Mesodermal cell (in vitro differentiated cells): Measurements from ENCODE around the gene RYR3.

Experiments
- H3K27ac ChIP-seq: 2 replicates; pipeline ENCODE4 v1.7.0; 2013; ENCODE audit warnings: mild to moderate bottlenecking, low read depth, low read length, moderate library complexity; ENCODE audit not compliant: severe bottlenecking
- H3K36me3 ChIP-seq: 2 replicates; pipeline ENCODE4 v1.7.1; 2013; ENCODE audit warnings: mild to moderate bottlenecking, low read length, moderate library complexity; ENCODE audit not compliant: control insufficient read depth, insufficient read depth
- H3K4me1 ChIP-seq: one replicate; pipeline ENCODE4 v1.7.1; 2013; ENCODE audit warnings: mild to moderate bottlenecking, low read length; ENCODE audit not compliant: insufficient read depth, control insufficient read depth, poor library complexity, severe bottlenecking
- H3K4me3 ChIP-seq: 2 replicates; pipeline ENCODE4 v1.7.0; 2013; ENCODE audit warnings: low read length, control low read depth, mild to moderate bottlenecking; ENCODE audit not compliant: insufficient read depth, poor library complexity, severe bottlenecking; ENCODE audit errors: extremely low read depth
- H3K9me3 ChIP-seq: 2 replicates; pipeline ENCODE4 v1.7.1; 2013; ENCODE audit warnings: mild to moderate bottlenecking, low read length, moderate library complexity; ENCODE audit not compliant: control insufficient read depth
- WGBS, 2 experiments: methylation state at CpG; one replicate each; pipeline ENCODE4 v1.1.5; 2013; ENCODE audit warnings: missing lambda C conversion rate in 2 of 2; ENCODE audit not compliant: insufficient coverage in 2 of 2; 5-methylcytosine and 5-hydroxymethylcytosine counted together

The RYR3 gene

DNA sequence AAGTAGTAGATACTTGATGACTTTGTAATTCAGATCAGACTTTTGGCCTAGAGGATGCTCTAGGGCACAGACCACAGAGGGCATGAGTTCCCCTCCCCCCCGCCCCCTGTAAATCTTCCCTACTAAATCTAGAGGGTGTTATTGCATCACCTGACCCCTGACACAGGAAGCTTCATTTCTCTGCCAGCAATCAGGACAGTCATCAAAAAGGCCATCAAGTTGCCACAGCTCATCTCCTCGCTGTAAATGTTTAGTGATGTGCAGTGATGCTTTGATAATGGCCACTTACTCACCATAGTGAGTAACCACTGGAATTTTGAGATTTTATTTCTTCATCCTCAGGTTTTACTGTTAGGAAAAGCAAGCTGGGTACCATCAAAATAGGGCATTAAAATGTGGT, 368.3 kb downstream of the RYR3 start:
- no peak overlapping the region for H3K4me3 ChIP-seq
- WGBS, 2 experiments, result no CpG with 5 or more reads among the region's 2 CpGs
- H3K9me3 ChIP-seq, result no peaks in the 10 kb centered on the region
- no peaks in the 10 kb centered on the region for H3K4me1 ChIP-seq
- no peaks in the 10 kb centered on the region for H3K36me3 ChIP-seq
- peak overlapping the region; percentile 69 for H3K27ac ChIP-seq

DNA sequence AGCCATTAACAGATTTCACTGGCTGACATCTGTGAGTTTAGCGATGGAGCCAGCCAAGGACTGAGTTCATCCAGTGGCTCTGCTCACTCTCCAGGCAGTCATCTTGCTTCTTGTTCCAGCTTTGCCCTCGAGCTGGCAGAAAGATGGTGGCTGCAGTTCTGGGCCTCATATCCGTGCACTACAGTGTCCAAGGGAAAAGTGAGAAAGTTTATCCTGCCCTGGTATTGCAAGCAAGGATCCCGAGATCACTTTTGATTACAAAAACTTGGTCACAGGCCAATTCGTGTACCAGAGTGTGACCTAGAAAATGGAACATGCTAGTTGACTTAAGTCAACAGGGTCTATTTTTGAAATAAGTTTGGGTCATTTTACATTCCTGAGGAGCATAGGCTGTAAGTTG, 369.6 kb downstream of the RYR3 start:
- no peaks in the 10 kb centered on the region for H3K4me1 ChIP-seq
- 91 to 98% methylated on average over 4 to 5 of the region's 5 CpGs for WGBS, 2 experiments
- no peaks in the 10 kb centered on the region for H3K36me3 ChIP-seq
- no peak overlapping the region for H3K4me3 ChIP-seq
- H3K27ac ChIP-seq, result no peak overlapping the region
- no peaks in the 10 kb centered on the region for H3K9me3 ChIP-seq

DNA sequence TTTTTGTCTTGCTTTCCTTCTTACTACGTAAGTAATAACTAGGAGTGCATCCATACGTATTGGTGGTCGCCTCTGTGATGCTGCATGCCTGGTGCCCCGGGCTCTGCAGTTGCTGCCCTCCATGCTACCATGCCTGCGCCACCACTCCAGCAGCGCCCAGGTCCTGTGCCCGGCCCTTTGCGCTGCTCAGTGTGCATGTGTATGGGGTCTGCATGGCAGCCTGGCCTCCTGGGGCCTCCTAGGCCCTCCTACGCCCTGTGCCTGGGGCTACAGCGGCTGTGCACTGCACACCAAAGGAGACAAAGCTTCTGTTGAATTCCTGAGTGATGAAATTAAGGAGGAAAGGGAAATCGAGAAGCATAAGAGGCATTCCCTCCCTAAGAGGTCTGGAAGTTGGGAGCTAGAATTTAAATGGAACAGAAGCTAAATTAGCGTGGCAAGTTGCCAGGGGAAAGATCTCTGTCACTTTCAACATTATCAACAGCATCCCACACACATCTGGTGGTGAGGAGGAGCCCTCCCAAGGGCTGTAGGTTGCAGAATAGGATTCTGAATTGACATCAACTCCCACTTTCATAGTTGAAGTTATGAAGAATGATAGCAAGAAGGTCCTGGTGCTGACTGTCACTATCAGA, 382.5 kb downstream of the RYR3 start:
- Histone ChIP-seq H3K9me3 (no peaks in the 10 kb centered on the region), H3K27ac (no peak overlapping the region), H3K4me3 (no peak overlapping the region), H3K4me1 (no peaks in the 10 kb centered on the region), H3K36me3 (no peaks in the 10 kb centered on the region)
- WGBS, 2 experiments, result 85% methylated on average over 8 to 9 of the region's 12 CpGs

DNA sequence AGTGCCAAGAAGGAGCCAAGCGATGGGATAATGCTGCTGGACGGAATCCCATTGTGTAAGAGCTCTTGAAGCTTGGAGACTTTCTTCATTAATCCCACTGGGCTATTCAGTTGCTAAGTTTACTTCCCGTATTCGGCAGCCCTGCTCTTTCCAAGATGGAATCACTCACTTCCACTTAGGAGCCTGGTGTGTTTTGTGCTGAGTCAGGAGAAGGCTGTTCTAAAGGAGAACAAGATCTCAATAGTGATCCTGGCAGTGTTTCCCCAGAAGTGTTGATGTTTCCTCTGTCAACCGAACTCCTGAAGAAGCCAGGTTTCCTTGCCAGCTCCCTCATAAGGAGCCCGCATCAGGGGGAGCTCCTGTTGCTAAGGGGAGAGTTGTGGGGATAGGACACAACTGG, 387.4 kb downstream of the RYR3 start:
- no peaks in the 10 kb centered on the region for H3K36me3 ChIP-seq
- H3K4me3 ChIP-seq, result no peak overlapping the region
- 80 to 100% methylated on average over 1 to 2 of the region's 6 CpGs for WGBS, 2 experiments
- no peak overlapping the region for H3K27ac ChIP-seq
- H3K4me1 ChIP-seq, result no peaks in the 10 kb centered on the region
- no peaks in the 10 kb centered on the region for H3K9me3 ChIP-seq

DNA sequence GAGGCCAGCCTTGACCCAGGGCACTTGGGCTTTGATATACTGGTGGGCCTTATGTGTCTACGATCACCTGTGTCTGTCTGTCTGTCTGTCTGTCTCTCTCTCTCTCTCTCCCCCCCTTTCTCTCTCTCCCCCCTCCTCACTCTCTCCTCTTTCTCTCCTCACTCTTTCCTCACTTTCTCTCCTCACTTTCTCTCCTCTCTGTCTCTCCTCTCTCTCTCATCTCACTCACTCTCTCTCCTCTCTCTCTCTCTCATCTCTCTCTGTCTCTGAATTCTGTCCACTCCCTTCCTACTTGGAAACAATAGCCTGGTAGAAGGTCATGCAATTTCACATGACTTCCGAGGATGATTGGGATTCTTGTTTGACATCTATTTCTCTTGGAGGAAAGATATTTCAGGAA, 388.4 kb downstream of the RYR3 start:
- H3K4me3 ChIP-seq, result no peak overlapping the region
- no peak overlapping the region for H3K27ac ChIP-seq
- H3K36me3 ChIP-seq, result no peaks in the 10 kb centered on the region
- H3K9me3 ChIP-seq, result no peaks in the 10 kb centered on the region
- WGBS, 2 experiments, result 100% methylated on average over 1 of the region's 2 CpGs
- H3K4me1 ChIP-seq, result no peaks in the 10 kb centered on the region

DNA sequence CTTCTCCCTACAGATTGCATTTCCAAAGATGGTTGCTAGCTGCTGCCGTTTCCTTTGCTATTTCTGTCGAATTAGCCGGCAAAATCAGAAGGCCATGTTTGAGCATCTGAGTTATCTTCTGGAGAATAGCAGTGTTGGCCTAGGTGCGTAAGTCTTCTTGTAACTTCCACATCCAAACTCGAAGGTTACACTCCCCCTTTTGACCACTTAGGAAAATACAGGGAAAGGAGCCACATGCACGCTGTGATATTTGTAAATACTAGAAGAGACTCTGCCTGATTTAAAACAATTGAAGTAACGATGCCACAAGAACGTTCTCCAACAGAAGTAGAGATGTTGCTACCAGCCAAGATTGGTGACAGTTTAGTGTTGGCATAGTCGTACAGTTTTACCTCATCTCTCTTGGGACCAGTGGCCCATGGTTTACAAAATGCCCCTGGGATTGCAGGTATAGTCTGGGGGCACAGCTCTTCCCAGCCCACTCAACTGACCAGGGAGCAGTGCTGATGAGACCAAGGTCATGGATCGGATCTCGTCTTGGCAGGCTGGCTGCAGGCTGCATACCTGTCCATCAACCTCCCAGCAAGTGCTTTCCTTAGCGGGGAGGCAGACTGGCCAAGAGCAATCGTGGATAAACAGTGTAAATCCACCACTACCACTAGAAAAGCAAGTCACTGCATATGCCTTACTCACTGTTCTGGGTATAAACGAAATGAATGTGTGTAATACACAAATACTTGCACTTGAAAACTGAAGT, 389.1 kb downstream of the RYR3 start:
- WGBS, 2 experiments, result 71 to 79% methylated on average over 8 to 9 of the region's 14 CpGs

DNA sequence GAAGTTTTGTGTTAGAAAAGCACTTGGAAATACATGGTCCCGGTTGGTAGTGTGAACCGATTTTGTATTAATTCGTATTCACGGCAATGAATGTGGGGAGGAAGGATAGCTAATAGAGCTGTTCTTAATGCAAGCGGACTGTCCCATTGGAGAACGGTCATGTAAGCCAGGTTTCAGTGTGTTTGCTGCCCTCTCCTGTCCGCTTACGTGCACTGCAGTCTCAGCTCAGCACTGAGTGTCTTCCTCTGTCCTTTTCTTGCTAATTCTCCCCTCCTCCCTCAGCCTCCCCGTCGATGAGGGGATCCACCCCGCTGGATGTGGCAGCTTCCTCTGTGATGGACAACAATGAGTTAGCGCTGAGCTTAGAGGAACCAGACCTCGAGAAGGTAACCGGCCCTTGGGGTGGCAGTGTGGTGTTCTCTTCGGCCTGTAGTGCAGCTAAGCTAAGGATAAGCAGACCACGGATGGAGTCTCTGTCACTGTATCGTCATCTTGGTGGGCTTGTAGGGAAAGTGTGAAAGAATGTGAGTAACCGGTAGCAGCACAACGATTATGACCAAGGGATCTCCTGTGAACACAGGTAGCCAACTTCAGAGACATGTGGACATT, 390.0 kb downstream of the RYR3 start:
- Histone ChIP-seq H3K27ac (no peak overlapping the region), H3K4me3 (no peak overlapping the region), H3K9me3 (no peaks in the 10 kb centered on the region), H3K36me3 (no peaks in the 10 kb centered on the region), H3K4me1 (no peaks in the 10 kb centered on the region)
- WGBS, 2 experiments, result 32 to 41% methylated on average over 12 to 16 of the region's 19 CpGs

More for the DNA sequence above, 389.1 kb downstream of the RYR3 start:
- no peaks in the 10 kb centered on the region for H3K9me3 ChIP-seq
- no peak overlapping the region for H3K4me3 ChIP-seq
- no peaks in the 10 kb centered on the region for H3K36me3 ChIP-seq
- no peak overlapping the region for H3K27ac ChIP-seq
- H3K4me1 ChIP-seq, result no peaks in the 10 kb centered on the region

DNA sequence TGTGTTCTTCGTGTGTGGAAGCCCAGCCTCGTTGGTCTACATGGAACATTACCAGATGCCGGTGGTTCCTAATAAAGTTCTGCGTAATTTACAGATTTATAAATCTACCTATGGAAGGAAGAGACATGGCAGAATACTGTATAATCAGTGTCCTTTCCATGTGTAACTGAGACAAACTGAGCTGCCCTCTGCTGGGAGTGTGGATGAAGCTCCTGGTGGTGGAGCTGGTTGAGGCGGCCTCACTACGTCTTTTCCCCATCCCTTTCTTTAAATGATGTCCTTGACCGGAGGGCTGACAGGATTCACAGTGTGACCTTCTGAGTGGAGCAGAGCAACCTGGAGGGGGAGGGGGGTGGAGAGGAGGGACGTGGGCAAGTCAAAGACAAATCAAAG, 390.5 kb downstream of the RYR3 start:
- Histone ChIP-seq H3K9me3 (no peaks in the 10 kb centered on the region), H3K4me3 (no peak overlapping the region), H3K27ac (no peak overlapping the region), H3K36me3 (no peaks in the 10 kb centered on the region), H3K4me1 (no peaks in the 10 kb centered on the region)
- 73 to 89% methylated on average over 2 of the region's 8 CpGs for WGBS, 2 experiments

DNA sequence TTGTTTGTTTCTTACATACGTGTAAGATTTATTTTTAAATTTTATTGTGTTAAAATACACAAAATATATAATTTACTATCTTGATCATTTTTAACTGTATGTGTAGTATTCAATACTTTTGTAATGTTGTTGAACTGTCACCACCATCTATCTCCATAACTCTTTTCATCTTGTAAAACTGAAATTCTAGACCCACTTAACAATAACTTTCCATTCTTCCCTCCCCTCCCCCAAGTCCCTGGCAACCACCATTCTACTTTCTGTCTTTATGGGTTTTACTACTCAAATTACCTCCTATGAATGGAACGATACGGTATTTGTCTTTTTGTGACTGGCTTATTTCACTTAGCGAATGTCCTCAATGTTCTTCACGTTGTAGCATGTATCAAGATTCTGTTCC, 395.4 kb downstream of the RYR3 start:
- H3K27ac ChIP-seq, result no peak overlapping the region
- 96 to 98% methylated on average over 4 of the region's 5 CpGs for WGBS, 2 experiments
- no peaks in the 10 kb centered on the region for H3K36me3 ChIP-seq
- H3K4me1 ChIP-seq, result no peaks in the 10 kb centered on the region
- no peaks in the 10 kb centered on the region for H3K9me3 ChIP-seq
- no peak overlapping the region for H3K4me3 ChIP-seq

DNA sequence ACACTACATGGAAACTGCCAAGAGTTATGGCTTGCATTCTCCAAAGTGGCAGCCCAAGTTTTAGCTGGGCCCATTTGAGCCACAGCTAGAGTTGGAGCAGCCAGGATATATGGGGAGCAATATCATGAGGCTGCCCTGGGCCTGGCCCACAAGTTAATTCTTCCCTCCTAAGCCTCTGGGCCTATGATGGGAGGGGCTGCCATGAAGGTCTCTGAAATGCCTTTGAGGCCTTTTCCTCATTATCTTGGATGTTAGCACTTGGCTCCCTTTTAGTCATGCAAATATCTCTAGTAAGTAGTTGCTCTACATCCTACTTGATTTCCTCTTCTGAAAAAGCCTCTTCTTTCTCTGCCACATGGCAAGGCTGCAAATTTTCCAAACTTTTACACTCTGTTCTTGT, 400.0 kb downstream of the RYR3 start:
- Histone ChIP-seq H3K4me1 (no peaks in the 10 kb centered on the region), H3K4me3 (no peak overlapping the region), H3K27ac (no peak overlapping the region), H3K9me3 (no peaks in the 10 kb centered on the region), H3K36me3 (no peaks in the 10 kb centered on the region)

DNA sequence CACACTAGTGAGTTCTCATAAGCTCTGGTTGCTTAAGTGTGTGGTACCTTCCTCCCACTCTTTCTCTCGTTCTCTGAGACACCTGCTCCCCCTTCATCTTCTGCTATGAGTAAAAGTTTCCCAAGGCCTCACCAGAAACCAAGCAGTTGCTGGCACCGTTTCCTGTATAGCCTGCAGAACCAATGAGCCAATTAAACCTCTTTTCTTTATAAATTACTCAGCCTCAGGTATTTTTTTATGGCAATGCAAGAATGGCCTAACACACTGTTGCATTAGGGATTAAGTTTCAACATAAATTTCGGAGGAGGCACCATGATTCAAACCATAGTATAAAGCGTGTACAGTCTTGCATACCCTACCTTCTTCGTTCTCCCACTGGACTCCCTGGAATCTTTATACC, 405.3 kb downstream of the RYR3 start:
- no peak overlapping the region for H3K4me3 ChIP-seq
- H3K4me1 ChIP-seq, result no peaks in the 10 kb centered on the region
- 85 to 91% methylated on average over 2 to 4 of the region's 5 CpGs for WGBS, 2 experiments
- H3K36me3 ChIP-seq, result no peaks in the 10 kb centered on the region
- H3K9me3 ChIP-seq, result no peaks in the 10 kb centered on the region
- no peak overlapping the region for H3K27ac ChIP-seq
